Nephron progenitor cell (in vitro differentiated cells): Measurements from ENCODE around the gene DTNA.

ENCODE experiments used
- DNase-seq: peaks from one replicate; pipeline ENCODE4 v3.0.0; 2021
- H3K27ac Mint-ChIP-seq: 2 replicates; pipeline ENCODE4 v1.8.0; 2021; ENCODE audit warnings: mild to moderate bottlenecking, moderate library complexity, mixed read lengths
- H3K27me3 Mint-ChIP-seq: 2 replicates; pipeline ENCODE4 v1.8.0; 2021; ENCODE audit warnings: mild to moderate bottlenecking, low read depth, mixed read lengths; ENCODE audit not compliant: poor library complexity
- H3K36me3 Mint-ChIP-seq: 2 replicates; pipeline ENCODE4 v1.8.0; 2021; ENCODE audit warnings: low read depth, mixed read lengths
- H3K4me1 Mint-ChIP-seq: 2 replicates; pipeline ENCODE4 v1.8.0; 2021; ENCODE audit warnings: mixed read lengths
- H3K4me3 Mint-ChIP-seq: 2 replicates; pipeline ENCODE4 v1.8.0; 2021; ENCODE audit warnings: mild to moderate bottlenecking, moderate library complexity, mixed read lengths
- H3K9me3 Mint-ChIP-seq: 2 replicates; pipeline ENCODE4 v1.8.0; 2021; ENCODE audit warnings: mild to moderate bottlenecking, moderate library complexity, mixed read lengths
- CTCF ChIP-seq: fragments of 200-600 bp; sonication (generic); IDR thresholded peaks from 2 replicates; pipeline ENCODE4 v1.5.0; 2021; ENCODE audit warnings: antibody characterized with exemption

Gene DTNA

DNA sequence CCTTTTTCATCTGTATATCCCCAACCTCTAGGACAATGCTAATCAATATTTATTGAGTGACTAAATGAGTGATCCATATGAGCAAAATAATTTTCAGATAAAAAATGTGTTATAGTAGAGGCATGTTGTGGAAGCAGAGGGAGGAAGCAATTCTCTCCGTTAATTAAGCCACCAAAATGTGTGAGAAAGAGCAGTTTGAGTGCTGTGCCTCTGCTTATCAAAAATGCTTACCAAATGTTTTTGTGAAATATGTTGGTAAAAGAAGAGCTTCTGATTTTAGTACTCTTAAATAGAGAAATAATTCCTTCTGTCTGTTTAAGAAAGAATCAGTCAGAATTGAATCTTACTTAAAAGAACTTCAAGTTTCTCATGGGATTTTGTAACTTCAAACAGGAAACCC lies 90.3 kb downstream of the DTNA start:
- Mint-ChIP-seq H3K36me3 (no peaks in the 10 kb centered on the region), H3K27me3 (no peaks in the 10 kb centered on the region), H3K9me3 (no peaks in the 10 kb centered on the region), H3K27ac (no peak overlapping the region), H3K4me1 (peaks cover 49% of the 10 kb centered on the region), H3K4me3 (no peak overlapping the region)
- TF ChIP-seq CTCF, result no peak
- no peak for DNase-seq

GRCh38 chr18:34801774-34802173 lies 91.7 kb downstream of the DTNA start:
- H3K9me3 Mint-ChIP-seq, result no peaks in the 10 kb centered on the region
- H3K4me1 Mint-ChIP-seq, result peaks cover 39% of the 10 kb centered on the region
- no peak for TF ChIP-seq CTCF
- no peak overlapping the region for H3K4me3 Mint-ChIP-seq
- no peak overlapping the region for H3K27ac Mint-ChIP-seq
- no peak for DNase-seq
- no peaks in the 10 kb centered on the region for H3K36me3 Mint-ChIP-seq
- H3K27me3 Mint-ChIP-seq, result no peaks in the 10 kb centered on the region

DNA sequence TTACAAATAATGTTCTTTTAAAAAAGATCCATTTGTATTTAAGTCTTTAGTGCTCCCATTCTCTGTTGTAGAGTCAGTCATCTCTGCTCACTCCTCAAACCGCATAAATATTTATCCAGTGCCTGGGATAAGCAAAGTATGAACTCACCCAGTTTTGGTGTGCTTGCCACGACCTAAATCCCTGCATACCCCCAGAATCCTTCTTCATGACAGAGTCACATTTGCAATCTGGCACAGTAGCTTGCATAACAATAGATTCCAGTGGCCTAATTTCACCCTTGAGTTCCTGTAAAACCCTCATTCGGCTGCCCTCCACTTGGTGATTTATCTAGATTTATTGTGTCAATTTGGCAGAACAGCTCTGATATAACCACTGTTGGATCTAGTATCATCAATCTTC lies 92.9 kb downstream of the DTNA start:
- Mint-ChIP-seq H3K27ac (no peak overlapping the region), H3K4me3 (no peak overlapping the region)

GRCh38 chr18:34803877-34804400 lies 93.8 kb downstream of the DTNA start:
- no peaks in the 10 kb centered on the region for H3K27me3 Mint-ChIP-seq
- no peak overlapping the region for H3K4me3 Mint-ChIP-seq
- no peak overlapping the region for H3K27ac Mint-ChIP-seq
- DNase-seq, result no peak
- no peaks in the 10 kb centered on the region for H3K36me3 Mint-ChIP-seq
- no peak for TF ChIP-seq CTCF
- H3K4me1 Mint-ChIP-seq, result peaks cover 35% of the 10 kb centered on the region
- H3K9me3 Mint-ChIP-seq, result no peaks in the 10 kb centered on the region

More for the DNA sequence above, 92.9 kb downstream of the DTNA start:
- no peak for TF ChIP-seq CTCF
- no peaks in the 10 kb centered on the region for H3K36me3 Mint-ChIP-seq
- no peaks in the 10 kb centered on the region for H3K9me3 Mint-ChIP-seq
- DNase-seq, result no peak
- no peaks in the 10 kb centered on the region for H3K27me3 Mint-ChIP-seq
- H3K4me1 Mint-ChIP-seq, result peaks cover 35% of the 10 kb centered on the region

GRCh38 chr18:34805103-34805877 lies 95.2 kb downstream of the DTNA start:
- no peak overlapping the region for H3K4me3 Mint-ChIP-seq
- H3K27me3 Mint-ChIP-seq, result no peaks in the 10 kb centered on the region
- no peak for TF ChIP-seq CTCF
- no peak for DNase-seq
- no peak overlapping the region for H3K27ac Mint-ChIP-seq
- H3K36me3 Mint-ChIP-seq, result no peaks in the 10 kb centered on the region
- H3K9me3 Mint-ChIP-seq, result no peaks in the 10 kb centered on the region
- peaks cover 34% of the 10 kb centered on the region for H3K4me1 Mint-ChIP-seq

- Mint-ChIP-seq H3K36me3 (no peaks in the 10 kb centered on the region), H3K4me3 (no peak overlapping the region), H3K4me1 (peaks cover 35% of the 10 kb centered on the region), H3K27ac (no peak overlapping the region), H3K9me3 (no peaks in the 10 kb centered on the region), H3K27me3 (no peaks in the 10 kb centered on the region)
- DNase-seq, result no peak
- TF ChIP-seq CTCF, result no peak
Observed at GRCh38 chr18:34805878-34806351, 95.8 kb downstream of the DTNA start.
